NCI-H1105 treated with DMSO at 0.1 percent for 48 hours (cell line): ENCODE results near the gene IL34.

Experiments used
- DNase-seq: peaks from one replicate; lab custom pipeline; 2025; lab: John Stamatoyannopoulos, UW

Gene IL34

GRCh38 chr16:70702624-70703023, 56.3 kb downstream of the IL34 start:
- DNase-seq: no peak

GRCh38 chr16:70703041-70703834, 56.9 kb downstream of the IL34 start:
- DNase-seq: no peak

- DNase-seq: no peak
Observed at GRCh38 chr16:70703835-70704381, 57.5 kb downstream of the IL34 start.

- DNase-seq: no peak
Observed at GRCh38 chr16:70704586-70704985, 58.2 kb downstream of the IL34 start.

GRCh38 chr16:70705056-70705455, 58.7 kb downstream of the IL34 start:
- DNase-seq: no peak

- no peak for DNase-seq
Observed at GRCh38 chr16:70706948-70707465, 60.6 kb downstream of the IL34 start.

- DNase-seq: no peak
Observed at GRCh38 chr16:70708366-70709246, 62.2 kb downstream of the IL34 start.

GRCh38 chr16:70709457-70709856, 63.1 kb downstream of the IL34 start:
- no peak for DNase-seq

- no peak for DNase-seq
Observed at GRCh38 chr16:70709942-70710341, 63.6 kb downstream of the IL34 start.
